ENCODE data around the gene TMC8. TPM values are rescaled to one million over a fixed set of nuclear protein-coding genes. Genes with fewer than 3 reads are reported as not detected.
"Not testable (repeated sequence)": the region's sequence is repeated elsewhere in the genome, so short reads cannot be mapped to it uniquely, and the experiment has no call there.

Gene TMC8
- total RNA-seq, 1 donor from 2014 or later, result 0.13 TPM

DNA sequence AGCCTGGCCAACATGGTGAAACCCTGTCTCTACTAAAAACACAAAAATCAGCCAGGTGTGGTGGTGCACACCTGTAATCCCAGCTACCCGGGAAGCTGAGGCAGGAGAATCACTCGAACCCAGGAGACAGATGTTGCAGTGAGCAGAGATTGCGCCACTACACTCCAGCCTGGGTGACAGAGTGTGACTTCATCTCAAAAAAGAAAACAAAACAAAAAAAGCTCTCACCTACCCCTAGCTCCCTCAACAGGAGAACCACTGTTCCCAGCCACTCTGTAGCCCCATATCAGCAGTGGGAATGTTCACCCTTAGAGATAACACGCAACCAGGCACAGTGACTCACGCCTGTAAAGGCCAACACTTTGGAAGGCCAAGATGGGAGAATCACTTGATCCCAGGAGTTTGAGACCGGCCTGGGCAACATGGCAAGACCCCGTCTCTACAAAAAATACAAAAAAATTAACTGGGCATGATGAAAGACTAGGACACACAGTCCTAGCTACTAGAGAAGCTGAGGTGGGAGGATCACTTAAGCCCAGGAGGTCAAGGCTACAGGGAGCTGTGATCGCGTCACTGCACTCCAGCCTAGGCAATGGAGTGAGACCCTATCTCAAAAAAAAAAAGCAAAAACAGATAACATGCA, 5.4 kb downstream of the TMC8 start:
- DNase-seq (ENCODE audit: low read depth in 2 of 2), result no peak

DNA sequence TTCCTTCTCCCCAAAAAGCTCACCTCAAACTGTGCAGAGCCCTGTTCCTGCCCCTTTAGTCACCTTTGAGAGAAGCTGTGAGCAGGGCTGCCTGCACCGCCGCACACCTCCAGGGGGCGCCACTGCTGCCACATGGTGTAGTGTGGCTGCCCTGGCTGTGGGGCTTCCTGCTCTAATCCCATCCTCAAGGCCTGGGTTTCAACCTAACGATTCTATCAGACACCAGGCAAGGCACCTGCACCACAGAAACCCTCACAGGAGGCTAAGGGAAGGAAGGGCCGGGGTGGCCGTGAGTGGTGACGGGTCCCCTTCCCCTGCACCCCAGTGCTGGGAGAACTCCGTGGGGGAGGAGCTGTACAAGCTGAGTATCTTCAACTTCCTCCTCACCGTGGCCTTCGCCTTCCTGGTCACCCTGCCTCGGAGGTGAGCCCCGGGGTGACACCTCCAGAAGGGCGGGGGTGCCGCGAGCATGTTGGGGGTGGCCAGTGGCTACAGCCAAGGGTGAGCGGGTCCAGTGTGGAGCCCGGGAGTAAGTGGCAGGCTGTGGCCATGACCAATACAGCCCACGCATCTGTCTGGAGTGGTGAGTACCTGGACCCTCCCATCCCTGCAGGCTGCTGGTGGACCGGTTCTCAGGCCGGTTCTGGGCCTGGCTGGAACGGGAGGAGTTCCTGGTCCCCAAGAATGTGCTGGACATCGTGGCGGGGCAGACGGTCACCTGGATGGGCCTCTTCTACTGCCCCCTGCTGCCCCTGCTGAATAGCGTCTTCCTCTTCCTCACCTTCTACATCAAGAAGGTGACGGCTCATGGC, 7.0 kb downstream of the TMC8 start:
- no peak for DNase-seq (ENCODE audit: low read depth in 2 of 2)

DNA sequence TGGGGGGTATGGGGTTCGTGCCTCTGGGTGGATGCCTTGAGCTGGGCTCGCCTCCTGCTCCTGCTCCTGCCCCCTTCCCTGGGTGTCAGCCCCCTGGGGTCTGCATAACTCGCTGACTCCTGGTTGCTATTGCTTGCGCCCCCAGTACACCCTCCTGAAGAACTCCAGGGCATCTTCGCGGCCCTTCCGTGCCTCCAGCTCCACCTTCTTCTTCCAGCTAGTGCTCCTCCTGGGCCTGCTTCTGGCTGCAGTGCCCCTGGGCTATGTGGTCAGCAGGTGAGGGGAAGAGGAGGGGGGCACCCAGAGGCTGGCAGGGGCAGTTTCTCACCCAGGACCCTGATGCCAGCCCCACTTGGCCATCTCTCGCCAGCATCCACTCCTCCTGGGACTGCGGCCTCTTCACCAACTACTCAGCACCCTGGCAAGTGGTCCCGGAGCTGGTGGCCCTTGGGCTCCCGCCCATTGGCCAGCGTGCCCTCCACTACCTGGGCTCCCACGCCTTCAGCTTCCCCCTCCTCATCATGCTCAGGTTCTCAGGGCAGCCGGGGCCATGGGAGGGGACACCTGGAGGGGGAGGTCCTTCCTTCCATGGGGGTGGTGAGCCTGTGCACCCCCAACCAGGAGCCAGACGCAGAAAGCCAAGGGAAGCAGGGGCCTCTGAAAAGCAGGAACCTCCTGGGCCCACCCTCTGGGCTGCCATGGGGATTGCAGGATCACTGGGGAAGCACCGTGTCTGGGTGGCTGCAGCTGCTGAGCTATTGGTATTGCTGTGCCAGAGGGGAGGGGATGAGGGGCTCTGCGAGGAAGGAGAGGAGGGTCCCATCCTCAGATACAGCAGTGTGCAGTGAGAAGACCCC, 7.9 kb downstream of the TMC8 start:
- no peak for DNase-seq (ENCODE audit: low read depth in 2 of 2)

DNA sequence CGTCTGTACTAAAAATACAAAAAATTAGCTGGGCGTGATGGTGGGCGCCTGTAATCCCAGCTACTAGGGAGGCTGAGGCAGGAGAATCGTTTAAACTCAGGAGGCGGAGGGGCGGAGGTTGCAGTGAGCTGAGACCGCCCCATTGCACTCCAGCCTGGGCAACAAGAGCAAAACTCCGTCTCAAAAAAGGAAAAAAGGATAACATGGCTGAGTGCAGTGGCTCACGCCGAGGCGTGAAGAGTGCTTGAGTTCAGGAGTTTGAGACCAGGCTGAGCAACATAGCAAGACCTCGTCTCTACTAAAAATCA, 9.2 kb downstream of the TMC8 start:
- DNase-seq (ENCODE audit: low read depth in 2 of 2), result not testable (repeated sequence)

DNA sequence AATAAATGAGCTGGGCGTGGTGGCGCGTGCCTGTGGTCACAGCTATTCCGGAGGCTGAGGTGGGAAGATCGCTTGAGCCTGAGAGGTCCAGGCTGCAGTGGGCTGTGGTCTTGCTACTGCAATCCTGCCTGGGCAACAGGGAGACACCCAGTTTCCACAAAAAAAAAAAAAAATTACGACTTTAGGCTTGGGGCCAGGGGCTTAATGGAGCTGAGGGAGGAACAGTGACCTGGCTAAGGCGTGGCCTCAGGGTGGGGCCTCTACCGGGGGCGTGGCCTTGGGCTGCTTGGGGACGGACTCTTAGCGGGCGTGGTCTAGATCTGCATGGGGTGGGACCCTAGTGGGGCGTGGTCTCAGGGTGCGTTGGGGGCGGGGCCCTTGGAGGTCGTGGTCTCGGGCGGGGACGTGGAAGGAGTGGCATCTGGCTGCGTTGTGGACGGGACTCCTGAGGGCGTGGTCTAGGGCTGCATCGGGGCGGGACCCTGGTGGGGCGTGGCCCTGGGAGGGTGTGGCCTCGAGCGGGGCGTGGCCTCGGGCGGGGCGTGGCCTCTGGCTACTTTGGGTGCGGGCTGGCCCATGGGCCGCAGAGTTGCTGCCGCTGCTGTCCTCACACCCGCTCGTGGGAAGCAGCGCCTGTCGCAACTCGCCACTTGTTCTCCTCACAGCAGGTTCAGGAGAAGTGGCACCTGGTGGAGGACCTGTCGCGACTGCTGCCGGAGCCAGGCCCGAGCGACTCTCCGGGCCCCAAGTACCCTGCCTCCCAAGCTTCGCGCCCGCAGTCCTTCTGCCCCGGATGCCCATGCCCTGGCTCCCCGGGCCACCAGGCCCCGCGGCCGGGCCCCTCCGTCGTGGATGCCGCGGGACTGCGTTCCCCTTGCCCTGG, 9.8 kb downstream of the TMC8 start:
- DNase-seq (ENCODE audit: low read depth in 2 of 2), result peak; percentile 88 to 95

DNA sequence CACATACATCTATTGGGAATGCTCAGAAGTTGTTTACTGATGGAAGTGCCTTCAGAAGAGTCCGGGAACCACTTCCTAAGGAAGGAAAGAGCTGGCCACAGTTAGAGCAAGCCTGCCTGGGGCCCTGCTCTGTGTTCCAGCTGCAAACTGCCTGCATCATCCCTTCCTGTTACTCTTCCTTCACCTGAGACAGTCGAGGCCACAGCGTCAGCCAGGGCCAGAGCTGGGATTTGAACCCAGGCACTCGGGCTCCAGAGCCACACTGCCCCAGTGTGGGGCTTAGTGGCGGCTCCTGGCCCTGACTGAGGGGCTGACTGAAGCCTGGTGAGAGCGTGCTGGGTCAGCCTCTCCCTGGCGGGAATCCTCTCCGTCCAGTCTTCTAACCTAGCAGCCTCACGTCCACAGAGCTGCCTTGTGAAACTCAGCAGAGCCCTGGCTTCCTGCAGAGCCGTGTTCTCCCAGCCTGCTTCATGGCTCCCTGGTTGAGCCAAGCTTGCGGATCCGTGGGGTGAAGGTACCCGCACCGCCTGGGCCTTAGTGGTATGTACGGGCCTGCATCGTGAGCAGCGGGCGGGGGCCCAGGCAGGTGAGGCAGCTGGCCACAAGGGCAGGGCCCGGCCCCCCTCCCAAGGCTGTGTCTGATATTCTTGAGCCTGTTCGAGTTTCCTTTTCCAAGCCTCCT, 11.0 kb downstream of the TMC8 start:
- no peak for DNase-seq (ENCODE audit: low read depth in 2 of 2)

DNA sequence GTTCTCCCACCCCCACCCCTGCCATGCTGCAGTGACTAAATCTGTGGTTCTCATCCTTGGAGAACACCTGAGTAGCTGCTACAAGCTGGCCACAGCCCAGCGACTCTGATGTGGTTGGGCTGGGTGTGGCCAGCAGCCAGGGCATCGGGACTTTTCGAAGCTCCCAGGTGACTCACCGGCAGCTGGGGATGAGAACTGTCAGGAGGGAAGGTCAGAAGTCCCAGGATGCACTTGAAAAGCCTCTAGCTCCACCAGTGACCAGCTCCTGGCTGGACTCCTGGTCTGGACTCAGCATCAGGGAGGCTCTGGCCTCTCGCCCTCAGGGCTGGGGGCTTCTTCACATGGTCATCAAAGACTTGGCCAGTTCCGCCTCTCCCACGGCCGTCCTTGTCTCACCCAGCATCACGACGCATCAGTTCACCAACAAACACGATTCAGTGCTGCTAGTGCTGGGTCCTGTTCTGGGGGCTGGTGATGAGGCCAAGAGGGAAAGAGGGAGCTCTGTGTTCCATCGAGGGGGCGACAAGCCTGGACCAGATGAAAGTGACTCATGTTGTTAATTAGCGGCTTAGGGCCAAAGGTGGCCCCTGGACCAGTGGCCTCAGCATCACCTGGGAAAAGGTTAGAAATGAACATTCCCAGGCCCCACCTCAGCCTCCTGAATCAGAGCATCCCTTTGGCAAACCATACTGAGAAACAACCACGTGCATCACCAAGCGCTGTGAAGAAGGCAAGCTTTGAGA, 11.7 kb downstream of the TMC8 start:
- DNase-seq (ENCODE audit: low read depth in 2 of 2), result peak in 1 of 2 donors; percentile 42

DNA sequence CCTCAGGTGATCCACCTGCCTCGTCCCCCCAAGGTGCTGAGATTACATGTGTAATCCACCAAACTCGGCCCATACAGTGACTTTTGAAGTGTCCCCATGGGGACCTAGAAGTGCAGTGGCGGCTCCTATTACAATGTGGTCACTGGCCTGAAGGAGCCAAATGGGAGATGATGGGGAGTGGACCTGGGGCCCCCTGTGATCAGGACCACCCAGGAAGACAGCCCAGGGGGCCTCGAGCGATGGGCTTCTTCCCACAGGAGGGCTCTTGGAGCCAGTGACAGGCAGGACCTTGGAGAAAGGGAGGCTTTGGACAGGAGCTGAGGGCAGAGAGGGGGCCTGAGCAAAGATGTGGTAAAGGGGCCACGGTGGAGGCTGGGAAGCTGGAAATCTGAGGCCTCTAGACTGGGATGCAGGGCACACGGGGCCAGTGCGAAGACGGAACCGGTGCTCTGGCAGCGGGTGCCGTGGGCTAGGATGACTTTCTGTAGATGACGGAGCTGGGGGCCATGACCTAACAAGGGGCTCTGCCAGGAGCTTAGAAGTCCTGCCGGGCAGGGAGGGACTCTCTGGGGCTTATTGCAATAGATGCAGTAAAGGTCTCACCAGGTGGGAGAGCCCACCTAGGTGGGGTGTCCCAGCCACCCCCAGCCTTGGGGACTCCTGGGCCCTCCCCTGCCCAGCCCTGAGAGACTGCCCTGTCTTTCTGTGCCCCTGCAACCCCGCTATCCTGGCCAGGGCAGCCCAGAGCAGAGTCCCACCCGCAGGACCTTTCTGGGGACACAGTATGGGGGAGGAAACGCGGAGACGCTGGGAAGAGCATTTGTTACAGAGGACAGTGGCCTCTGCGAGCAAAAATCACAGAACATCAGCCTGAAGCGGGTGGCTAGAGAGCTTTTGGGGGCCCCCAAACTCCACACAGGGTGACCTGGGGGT, 12.9 kb downstream of the TMC8 start:
- DNase-seq (ENCODE audit: low read depth in 2 of 2), result no peak

DNA sequence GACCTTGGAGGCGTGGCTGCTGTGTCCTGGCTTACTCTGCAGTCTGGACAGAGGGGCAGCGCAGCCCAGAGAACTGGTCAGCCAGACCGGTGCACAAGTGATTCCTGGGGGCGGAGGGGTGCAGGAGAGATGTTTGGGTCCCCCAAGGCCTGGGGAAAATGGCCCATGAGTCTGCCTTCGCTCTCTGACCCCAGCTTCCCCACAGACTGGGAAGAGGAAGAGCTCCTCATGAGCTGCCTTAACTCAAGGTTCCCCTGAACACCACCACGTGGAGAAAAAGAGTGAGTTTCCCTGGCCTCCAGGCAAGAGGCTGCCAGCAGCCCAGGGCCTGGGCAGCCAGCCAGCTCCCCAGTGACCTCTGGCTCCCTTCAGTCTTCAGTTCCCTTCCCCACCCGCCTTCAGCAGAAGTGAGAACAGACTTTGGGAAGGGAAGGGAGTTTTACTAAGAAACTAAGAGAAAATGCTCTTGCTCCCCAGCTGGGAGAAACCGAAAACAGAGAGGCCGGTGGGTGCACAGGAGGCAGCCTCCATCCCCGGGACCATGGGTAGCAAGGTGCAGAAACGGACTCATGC, 13.7 kb downstream of the TMC8 start:
- peak in 1 of 2 donors; percentile 77 for DNase-seq (ENCODE audit: low read depth in 2 of 2)

DNA sequence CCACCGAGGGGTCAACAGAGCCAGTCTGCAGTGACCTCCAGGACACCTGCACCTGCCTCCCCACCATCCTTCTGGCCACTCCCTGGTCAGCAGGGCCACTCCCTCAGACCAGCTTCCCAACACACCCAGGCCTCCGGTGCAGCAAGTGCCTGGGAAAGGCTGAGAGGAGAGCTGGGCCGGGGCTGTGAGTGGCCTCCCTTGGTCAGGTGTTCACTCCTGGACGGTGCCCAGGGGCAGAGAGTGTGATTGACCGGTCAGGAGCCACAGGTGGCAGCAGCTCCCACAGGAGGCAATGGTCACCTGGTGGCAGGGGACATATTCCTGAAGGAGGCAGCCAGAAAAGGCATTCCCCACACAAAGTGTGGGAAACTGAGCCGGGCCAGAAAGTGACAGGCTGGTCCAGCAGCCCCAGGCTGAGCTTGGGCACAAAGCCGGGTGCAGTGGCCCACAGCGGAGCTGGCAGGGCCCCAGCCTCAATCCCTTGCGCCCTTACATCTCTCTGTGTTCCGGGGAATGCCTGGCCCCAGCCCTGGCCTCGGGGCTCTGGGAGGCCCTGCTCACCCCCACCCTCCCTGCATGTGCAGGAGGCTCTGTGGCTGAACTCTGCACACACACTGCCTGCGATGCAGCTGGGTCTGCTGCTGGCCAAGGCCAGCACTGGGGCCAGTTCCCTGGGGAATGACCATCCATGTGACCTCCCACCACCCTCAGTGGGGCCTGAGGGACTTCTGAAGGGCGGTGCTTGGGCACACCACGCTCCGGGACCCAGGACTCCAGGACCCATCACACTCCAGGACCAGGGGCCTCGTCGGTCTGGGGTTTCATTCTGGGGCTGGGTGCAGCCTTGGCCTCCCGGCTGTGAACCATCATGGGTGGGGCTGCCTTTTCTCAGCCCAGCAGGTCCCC, 14.4 kb downstream of the TMC8 start:
- DNase-seq (ENCODE audit: low read depth in 2 of 2), result no peak

DNA sequence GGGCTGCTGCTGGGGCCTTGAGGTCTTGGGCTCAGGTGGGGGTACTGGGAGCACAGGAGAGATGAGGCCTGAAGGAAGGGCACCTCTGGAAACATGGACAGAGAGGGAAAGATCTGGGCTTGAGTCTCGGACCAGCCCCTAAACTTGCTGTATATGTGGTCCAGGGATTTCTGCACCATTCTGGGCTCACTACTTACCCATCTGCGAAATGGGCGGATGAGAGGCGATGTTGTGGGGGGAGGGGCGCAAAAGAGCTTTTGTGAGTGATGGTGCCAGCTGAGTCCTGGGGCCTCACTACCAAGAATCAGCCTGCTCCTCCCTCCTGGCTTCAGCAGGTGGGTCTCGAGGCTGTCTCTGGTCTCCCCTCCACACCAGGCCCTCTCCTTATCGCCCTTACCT, 15.9 kb downstream of the TMC8 start:
- DNase-seq (ENCODE audit: low read depth in 2 of 2), result no peak

DNA sequence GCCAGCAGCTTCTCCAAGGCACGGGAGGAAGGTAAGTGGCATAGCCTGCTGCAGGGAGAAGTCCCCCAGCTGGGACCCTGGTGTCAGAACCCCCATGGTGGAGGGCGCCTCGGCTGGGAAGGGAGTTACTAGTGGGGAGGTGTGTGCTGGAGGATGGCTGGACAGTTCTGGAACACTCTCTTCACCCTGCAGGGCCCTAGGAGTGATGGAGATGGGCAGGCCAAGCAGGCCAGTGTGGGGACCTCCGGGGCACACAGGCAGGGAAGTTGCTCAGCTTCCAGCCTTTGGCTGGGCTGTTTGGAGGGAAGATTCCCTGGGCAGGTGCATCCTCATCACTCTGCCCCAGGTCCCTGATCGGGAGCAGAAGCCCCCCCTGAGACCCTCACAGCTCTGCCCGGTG, 16.3 kb downstream of the TMC8 start:
- DNase-seq (ENCODE audit: low read depth in 2 of 2), result no peak

DNA sequence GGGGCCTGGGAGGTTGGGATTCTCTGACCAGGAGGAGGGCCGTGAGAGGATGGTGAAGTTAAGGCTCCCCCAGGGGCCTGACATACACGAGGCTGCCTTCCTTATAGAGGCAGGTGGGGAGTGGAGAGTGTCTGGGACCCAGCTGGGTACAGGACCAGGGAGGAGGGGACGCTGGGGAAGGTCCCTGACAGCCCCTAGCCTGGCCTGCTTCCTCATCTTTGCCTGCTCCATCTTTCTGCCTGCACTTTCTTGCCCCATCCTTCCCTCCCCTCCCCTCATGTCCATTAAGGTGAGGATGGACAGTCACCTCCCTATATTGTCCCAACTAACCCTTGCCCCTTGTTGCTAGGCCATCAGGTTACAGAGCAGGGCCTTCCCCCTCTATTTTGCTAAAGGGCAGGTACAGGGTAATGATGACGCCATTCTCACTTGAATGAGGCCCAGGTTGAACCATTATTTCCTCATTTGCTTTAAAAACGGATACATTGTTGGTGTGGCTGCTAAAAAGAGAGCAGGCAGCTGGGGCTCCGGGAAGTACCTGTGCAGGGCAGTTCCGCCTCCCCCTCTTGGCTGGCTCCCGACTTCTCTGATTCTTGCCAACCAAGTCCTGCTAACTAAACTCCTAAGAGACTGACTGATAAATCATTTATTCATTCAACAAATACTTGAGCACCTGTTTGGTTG, 16.9 kb downstream of the TMC8 start:
- DNase-seq (ENCODE audit: low read depth in 2 of 2), result no peak

DNA sequence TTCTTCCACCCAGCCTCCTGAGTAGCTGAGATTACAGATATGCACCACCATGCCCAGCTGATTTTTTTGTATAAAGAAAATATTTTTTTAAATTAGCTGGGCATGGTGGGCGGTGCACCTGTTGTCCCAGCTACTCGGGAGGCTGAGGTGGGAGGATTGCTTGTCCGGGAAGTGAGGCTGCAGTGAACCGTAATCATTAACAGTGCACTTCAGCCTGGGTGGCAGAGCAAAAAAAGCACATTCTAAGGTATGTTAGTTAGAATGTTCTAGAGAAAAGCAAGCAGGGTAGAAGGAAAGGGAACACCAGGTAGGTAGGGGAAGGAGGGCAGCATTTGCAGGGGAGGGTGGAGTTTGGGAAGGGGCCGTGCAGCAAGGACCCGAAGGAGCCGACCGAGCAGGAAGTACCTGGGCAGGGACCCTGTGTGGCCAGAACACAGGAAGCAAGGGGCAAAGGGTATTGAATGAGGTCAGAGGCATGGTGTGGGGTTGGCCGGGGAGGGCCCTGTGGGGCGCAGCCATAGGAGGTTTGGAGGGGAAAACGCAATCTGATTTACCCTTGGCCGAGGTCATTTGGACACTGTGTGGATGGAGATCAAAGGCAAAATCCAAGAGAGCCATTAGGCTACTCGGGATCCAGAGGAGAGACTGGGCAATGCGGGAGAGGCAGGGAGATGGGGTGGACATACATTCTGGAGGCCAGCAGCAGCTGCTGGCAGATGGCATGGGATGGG, 17.9 kb downstream of the TMC8 start:
- no peak for DNase-seq (ENCODE audit: low read depth in 2 of 2)

DNA sequence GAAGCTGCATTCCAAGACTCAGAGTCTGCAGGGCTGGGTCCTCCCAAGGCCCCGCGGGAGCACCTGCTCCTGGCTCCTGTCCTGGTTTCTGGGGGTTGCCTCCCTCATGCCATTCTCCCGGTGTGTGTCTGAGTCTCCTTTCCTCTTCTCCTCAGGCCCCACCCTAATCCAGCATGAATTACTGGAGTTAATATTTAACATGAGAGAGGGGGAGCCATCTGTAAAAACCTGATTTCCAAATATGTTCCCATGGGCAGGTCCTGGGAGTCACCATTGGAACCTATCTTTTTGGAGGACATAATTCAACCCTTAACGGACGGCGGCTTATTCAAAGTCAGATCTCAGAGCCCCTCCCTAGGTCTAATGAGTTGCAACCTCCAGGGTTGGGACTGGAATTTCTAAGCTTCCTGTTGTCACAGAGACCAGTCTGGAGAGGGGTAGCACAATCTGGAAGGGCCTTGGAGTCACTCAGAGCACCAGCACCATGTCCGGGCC, 21.0 kb downstream of the TMC8 start:
- peak in 1 of 2 donors; percentile 49 for DNase-seq (ENCODE audit: low read depth in 2 of 2)
